Liver (tissue), 9 donors: ENCODE data around the gene TRPC4. TPM values are rescaled to one million over a fixed set of nuclear protein-coding genes. Genes with fewer than 3 reads are reported as not detected.

Experiments used
- DNase-seq: peaks from one replicate; pipeline ENCODE4 v3.0.0-alpha.2; 2017; ENCODE audit warnings: low spot score
- H3K27ac ChIP-seq, 2 donors: one replicate each; pipeline ENCODE4 v1.7.0; 2013; ENCODE audit warnings: inconsistent platforms in 2 of 2, low read length in 2 of 2, control low read depth in 1 of 2, low read depth in 1 of 2, mild to moderate bottlenecking in 1 of 2
- H3K27me3 ChIP-seq, 4 donors: one replicate each; pipeline versions ENCODE4 v1.6.1 to v1.7.0; 2013; ENCODE audit warnings: low read length in 3 of 4, inconsistent platforms in 1 of 4, mild to moderate bottlenecking in 1 of 4, moderate library complexity in 1 of 4; ENCODE audit not compliant: control insufficient read depth in 4 of 4, insufficient read depth in 4 of 4
- H3K36me3 ChIP-seq, 4 donors: one replicate each; pipeline versions ENCODE4 v1.6.1 to v1.7.0; 2013; ENCODE audit warnings: low read length in 3 of 4, mild to moderate bottlenecking in 3 of 4, low read depth in 1 of 4, moderate library complexity in 1 of 4; ENCODE audit not compliant: control insufficient read depth in 4 of 4, insufficient read depth in 3 of 4
- H3K4me1 ChIP-seq, 4 donors: one replicate each; pipeline versions ENCODE4 v1.6.1 to v1.7.0; 2013; ENCODE audit warnings: low read length in 3 of 4, mild to moderate bottlenecking in 3 of 4, moderate library complexity in 1 of 4; ENCODE audit not compliant: control insufficient read depth in 4 of 4, insufficient read depth in 4 of 4
- H3K4me3 ChIP-seq, 3 donors: one replicate each; pipeline versions ENCODE4 v1.6.1 to v1.7.0; 2013; ENCODE audit warnings: low read length in 3 of 3, control low read depth in 1 of 3, low read depth in 1 of 3, mild to moderate bottlenecking in 1 of 3
- H3K9ac ChIP-seq, 2 donors: one replicate each; pipeline ENCODE4 v1.7.0; 2013; ENCODE audit warnings: low read length in 2 of 2, mild to moderate bottlenecking in 2 of 2, moderate library complexity in 2 of 2, control low read depth in 1 of 2, low read depth in 1 of 2
- H3K9me3 ChIP-seq, 4 donors: one replicate each; pipeline versions ENCODE4 v1.6.1 to v1.7.0; 2013; ENCODE audit warnings: low read length in 3 of 4; ENCODE audit not compliant: control insufficient read depth in 4 of 4
- CTCF ChIP-seq: fragments of 150-350 bp; IDR thresholded peaks from 2 replicates; pipeline ENCODE4 v1.5.1; 2017; ENCODE audit warnings: improper control_type of control experiment, low read depth, low read length; ENCODE audit not compliant: missing input control
- EGR1 ChIP-seq, 2 donors: IDR thresholded peaks; 2 replicates each; pipeline ENCODE4 v1.6.1; 2016 to 2018; ENCODE audit warnings: antibody characterized with exemption in 2 of 2, low read depth in 2 of 2
- FOXA1 ChIP-seq: IDR thresholded peaks from 2 replicates; pipeline ENCODE4 v1.6.1; 2016; ENCODE audit warnings: antibody characterized with exemption
- FOXA2 ChIP-seq: IDR thresholded peaks from 2 replicates; pipeline ENCODE4 v1.6.1; 2016; ENCODE audit warnings: antibody characterized with exemption
- GABPA ChIP-seq, 2 donors: IDR thresholded peaks in 1 of 2; conservative IDR thresholded peaks in 1 of 2; 2 replicates each; pipeline ENCODE4 v1.6.1; 2016; ENCODE audit warnings: antibody characterized with exemption in 2 of 2, mild to moderate bottlenecking in 1 of 2, moderate library complexity in 1 of 2
- HNF4G ChIP-seq: IDR thresholded peaks from 2 replicates; pipeline ENCODE4 v1.6.1; 2016; ENCODE audit warnings: antibody characterized with exemption
- JUND ChIP-seq, 2 donors: IDR thresholded peaks; 2 replicates each; pipeline ENCODE4 v1.6.1; 2016; ENCODE audit warnings: antibody characterized with exemption in 2 of 2
- RAD21 ChIP-seq, 2 donors: IDR thresholded peaks; 2 replicates each; pipeline ENCODE4 v1.6.1; 2016; ENCODE audit warnings: antibody characterized with exemption in 2 of 2, mild to moderate bottlenecking in 2 of 2
- REST ChIP-seq: IDR thresholded peaks from 2 replicates; pipeline ENCODE4 v1.6.1; 2016; ENCODE audit warnings: antibody characterized with exemption, mild to moderate bottlenecking
- RXRA ChIP-seq, 2 donors: IDR thresholded peaks; 2 replicates each; pipeline ENCODE4 v1.6.1; 2017 to 2018; ENCODE audit warnings: antibody characterized with exemption in 2 of 2, mild to moderate bottlenecking in 1 of 2
- SP1 ChIP-seq: IDR thresholded peaks from 2 replicates; pipeline ENCODE4 v1.6.1; 2018; ENCODE audit warnings: antibody characterized with exemption, mild to moderate bottlenecking
- YY1 ChIP-seq: IDR thresholded peaks from 2 replicates; pipeline ENCODE4 v1.6.1; 2016; ENCODE audit warnings: antibody characterized with exemption, mild to moderate bottlenecking
- WGBS: extraction: QIAGEN DNeasy Blood & Tissue Kit; methylation state at CpG from one replicate; pipeline ENCODE4 v1.1.7; 2013; 5-methylcytosine and 5-hydroxymethylcytosine counted together
- polyA plus RNA-seq, 2 donors: library from polyadenylated mRNA; stranded (reverse) in 1 of 2; unstranded in 1 of 2; fragments of 200-250 nt in 1 of 2; fragments of >200 nt in 1 of 2; fragmentation: Nextera tagmentation in 1 of 2; extraction: Ambion mirVana in 1 of 2; gene quantifications; one replicate each; pipeline versions ENCODE4 v1.2.1 to v1.2.3, GENCODE V29; 2013 to 2015
- total RNA-seq, 2 donors: library from RNA; depleted of rRNA; stranded (reverse); fragments of >200 nt; gene quantifications; one replicate each; pipeline ENCODE4 v1.2.3, GENCODE V29; 2014
- TF ChIP-seq, protein P1 (sequence below): IDR thresholded peaks from 2 replicates; pipeline ENCODE4 v1.6.1; 2016; ENCODE audit warnings: antibody characterized with exemption
- TF ChIP-seq, protein P2 (sequence below): IDR thresholded peaks from 2 replicates; pipeline ENCODE4 v1.6.1; 2016; ENCODE audit warnings: antibody characterized with exemption
- donor health status: healthy.
- donor health status: healthy.
- donor health status: healthy.
- donor health status: healthy.
- donor health status: healthy.

Gene TRPC4
- total and polyA plus RNA-seq, 4 donors = 0.04 to 0.17 (median 0.05) TPM; not detected in 1

GRCh38 chr13:37741536-37741935, 128.0 kb downstream of the TRPC4 start:
- Histone ChIP-seq H3K9ac (no peak overlapping the region), H3K4me3 (no peak overlapping the region), H3K4me1 (no peaks in the 10 kb centered on the region), H3K27me3 (peaks cover 0 to 3% (median 0%) of the 10 kb centered on the region in 4 donors), H3K27ac (no peak overlapping the region), H3K9me3 (no peaks in the 10 kb centered on the region), H3K36me3 (no peaks in the 10 kb centered on the region)
- TF ChIP-seq, protein P1, sequence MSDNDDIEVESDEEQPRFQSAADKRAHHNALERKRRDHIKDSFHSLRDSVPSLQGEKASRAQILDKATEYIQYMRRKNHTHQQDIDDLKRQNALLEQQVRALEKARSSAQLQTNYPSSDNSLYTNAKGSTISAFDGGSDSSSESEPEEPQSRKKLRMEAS = no peak
- TF ChIP-seq RAD21 (IDR thresholded peaks at IDR 0.05) (no peak), GABPA (IDR thresholded peaks at IDR 0.05 in 1 of 2, conservative IDR thresholded peaks at IDR 0.05 in 1 of 2) (no peak), SP1 (no peak), EGR1 (IDR thresholded peaks at IDR 0.05; ENCODE audit: low read depth in 2 of 2) (no peak), FOXA1 (no peak), HNF4G (no peak), JUND (IDR thresholded peaks at IDR 0.05) (no peak)
- DNase-seq = no peak
- WGBS = 63% methylated on average over 7 of the region's 7 CpGs

GRCh38 chr13:37736045-37736444, 133.5 kb downstream of the TRPC4 start:
- WGBS = 82% methylated on average over 3 of the region's 3 CpGs
- DNase-seq = no peak
- no peak overlapping the region for H3K9ac ChIP-seq
- no peaks in the 10 kb centered on the region for H3K4me1 ChIP-seq
- H3K4me3 ChIP-seq = no peak overlapping the region
- no peaks in the 10 kb centered on the region for H3K9me3 ChIP-seq
- no peaks in the 10 kb centered on the region for H3K27me3 ChIP-seq
- TF ChIP-seq RAD21 (IDR thresholded peaks at IDR 0.05) (no peak), SP1 (no peak), FOXA2 (no peak), REST (no peak), GABPA (IDR thresholded peaks at IDR 0.05 in 1 of 2, conservative IDR thresholded peaks at IDR 0.05 in 1 of 2) (no peak), FOXA1 (no peak), YY1 (no peak), CTCF (no peak)
- TF ChIP-seq, protein P2, sequence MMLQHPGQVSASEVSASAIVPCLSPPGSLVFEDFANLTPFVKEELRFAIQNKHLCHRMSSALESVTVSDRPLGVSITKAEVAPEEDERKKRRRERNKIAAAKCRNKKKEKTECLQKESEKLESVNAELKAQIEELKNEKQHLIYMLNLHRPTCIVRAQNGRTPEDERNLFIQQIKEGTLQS = no peak
- H3K36me3 ChIP-seq = no peaks in the 10 kb centered on the region
- no peak overlapping the region for H3K27ac ChIP-seq

GRCh38 chr13:37735293-37735692, 134.3 kb downstream of the TRPC4 start:
- no peaks in the 10 kb centered on the region for H3K27me3 ChIP-seq
- H3K9me3 ChIP-seq = no peaks in the 10 kb centered on the region
- no peak overlapping the region for H3K27ac ChIP-seq
- 73% methylated on average over 4 of the region's 4 CpGs for whole genome bisulfite sequencing
- DNase-seq = no peak
- H3K4me1 ChIP-seq = no peaks in the 10 kb centered on the region
- no peaks in the 10 kb centered on the region for H3K36me3 ChIP-seq
- H3K4me3 ChIP-seq = no peak overlapping the region
- no peak overlapping the region for H3K9ac ChIP-seq
- no peak for TF ChIP-seq RXRA (IDR thresholded peaks at IDR 0.05)
- TF ChIP-seq GABPA (IDR thresholded peaks at IDR 0.05 in 1 of 2, conservative IDR thresholded peaks at IDR 0.05 in 1 of 2) = no peak
- TF ChIP-seq REST = no peak
- TF ChIP-seq EGR1 (IDR thresholded peaks at IDR 0.05; ENCODE audit: low read depth in 2 of 2) = no peak
- TF ChIP-seq, protein P1 = no peak
- TF ChIP-seq, protein P2 = no peak
- no peak for TF ChIP-seq YY1
- TF ChIP-seq SP1 = no peak
